OCI-M1 (cell line): ENCODE results near the gene PCF11.

Experiments used
- DNase-seq: peaks from one replicate; lab custom pipeline; 2025; lab: John Stamatoyannopoulos, UW

Gene PCF11

DNA sequence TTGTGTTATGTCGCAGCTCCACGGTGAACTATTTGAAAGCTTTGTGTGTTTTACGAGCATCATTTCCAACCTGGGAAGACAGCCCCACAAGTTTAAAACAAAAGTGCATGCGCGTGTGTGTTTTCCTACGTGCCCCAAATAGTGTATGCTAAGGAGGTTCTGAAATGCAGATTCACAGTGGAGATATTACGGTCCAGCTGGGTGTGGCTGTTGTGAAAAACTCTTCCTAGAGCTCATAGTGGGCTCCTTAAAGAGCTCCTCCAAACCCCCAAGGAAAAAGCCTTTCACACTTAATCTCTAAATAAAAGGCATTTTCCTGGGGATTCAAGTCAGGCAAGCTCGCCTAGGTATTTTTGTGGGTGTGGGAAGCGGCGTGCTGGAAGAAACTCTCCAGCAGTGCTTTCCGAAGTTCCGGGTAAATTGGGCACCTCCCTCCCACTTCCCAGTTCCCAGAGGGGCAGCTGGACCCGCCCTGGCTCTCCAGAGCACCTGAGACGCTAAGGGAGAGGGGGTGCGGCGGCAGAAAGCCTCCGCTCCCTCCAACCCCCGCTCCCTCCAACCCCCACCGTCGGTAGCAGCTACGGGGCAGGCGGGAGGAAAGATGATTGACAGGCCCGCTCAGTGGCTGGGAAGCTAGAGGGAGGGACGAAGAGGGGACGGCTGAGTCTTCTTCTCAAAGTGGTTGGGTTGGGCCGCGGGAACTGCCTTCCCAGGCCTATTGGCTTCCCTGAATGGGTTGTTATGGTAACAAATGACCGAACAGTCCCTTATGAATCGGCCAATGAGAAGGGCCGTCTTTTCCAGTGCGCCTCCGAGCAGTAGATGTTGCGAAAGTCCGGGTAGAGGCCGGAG, 561 bp upstream of the PCF11 start:
- peak; percentile 100 for DNase-seq

DNA sequence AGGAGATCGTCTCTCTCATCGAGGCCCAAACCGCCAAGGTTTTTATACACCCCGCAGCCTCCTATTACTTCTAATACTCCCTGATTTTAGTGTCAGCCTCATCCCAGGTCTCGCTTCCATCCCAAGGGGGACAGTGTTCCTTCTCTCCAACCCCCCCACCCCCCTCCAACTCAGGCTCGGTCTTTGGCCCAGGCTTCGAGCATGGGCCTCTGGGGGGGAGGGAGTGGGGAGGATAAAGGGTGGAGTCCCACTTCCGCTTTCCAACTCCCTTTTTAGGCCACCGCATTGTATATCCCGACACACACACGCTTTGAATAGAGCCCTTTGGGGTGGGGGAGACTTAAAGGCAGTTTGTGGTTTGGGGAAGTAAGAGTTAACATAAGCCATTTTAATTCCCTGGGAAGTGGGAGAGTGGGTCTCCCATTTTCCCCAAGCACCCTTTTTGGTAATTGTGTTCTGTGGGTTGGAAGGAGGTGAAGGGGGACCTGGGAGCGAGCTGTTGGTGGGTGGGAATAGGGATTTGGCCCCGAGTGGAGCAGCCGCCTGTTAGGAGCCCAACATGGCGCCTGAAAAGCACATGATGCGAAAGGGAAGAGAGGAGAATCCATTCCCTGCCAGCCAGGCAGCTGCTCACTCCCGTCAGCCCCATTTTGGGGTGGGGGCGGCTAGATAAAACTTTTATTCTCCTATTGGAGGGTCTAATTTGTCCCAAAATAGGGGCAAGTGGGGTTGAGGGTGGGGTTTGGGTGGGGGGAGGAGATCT, 844 bp downstream of the PCF11 start:
- DNase-seq: peak; percentile 99

DNA sequence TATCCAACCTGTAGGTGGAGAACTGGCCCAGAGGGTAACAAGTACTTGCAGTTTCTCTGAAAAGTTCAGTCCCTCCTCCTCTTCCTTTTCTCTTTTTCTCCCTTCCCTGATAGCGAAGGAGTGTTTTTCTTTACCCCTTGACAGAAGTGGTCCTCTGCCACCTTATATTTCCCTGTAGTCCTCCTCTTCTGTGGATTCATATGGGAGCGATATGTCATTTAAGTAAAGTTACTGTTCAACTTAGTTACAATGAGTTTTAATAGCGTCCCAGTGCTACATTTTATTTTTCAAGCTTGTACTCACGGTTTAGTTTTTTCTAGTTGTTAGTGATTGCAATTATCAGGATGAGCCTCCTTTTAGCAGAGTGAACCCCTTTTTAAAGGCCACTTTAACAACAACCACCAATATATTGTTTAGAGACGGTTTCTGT, 1.4 kb downstream of the PCF11 start:
- DNase-seq: no peak

DNA sequence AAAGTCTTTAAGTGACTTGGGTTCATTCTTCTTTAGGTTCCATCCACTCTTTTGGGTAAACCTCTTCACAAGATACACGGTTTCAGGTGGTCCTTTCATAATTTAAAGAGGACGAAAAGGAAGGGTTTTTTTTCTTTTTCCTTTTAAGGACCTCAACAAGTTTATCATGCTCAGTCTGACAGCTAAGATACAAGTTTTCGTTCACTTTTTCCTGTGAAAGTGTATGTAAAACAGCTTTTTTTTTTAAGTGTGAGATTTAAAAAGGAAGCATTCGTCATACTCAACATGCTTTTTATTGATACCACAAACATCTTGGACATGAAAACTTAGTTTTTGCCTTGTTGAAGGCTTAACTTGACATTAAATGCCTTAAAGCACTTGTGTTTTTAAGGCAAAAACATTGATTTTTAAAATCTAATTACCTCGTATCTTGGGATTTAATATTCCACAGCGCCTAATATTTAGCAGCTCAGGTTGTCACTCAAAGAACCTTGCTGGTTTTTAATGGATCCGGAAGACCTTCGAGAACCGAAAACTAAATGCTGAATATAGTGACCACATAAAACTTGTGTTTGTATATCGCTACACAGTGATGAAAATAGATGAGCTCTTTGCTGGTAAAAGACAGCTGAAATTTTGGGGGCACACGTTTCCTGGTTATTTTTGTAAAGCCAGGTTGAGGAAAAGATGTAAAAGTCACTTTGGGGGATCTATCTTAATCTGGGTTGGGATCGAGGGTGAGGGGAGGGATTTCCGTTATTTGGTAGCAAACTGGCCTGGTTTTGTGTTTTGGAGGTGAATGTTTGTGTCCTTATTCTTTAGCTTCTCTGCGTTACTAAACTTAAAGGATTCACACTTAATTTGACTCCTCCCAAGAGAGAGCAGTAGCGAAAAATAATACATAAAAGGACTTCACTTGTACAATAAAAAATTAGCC, 2.3 kb downstream of the PCF11 start:
- peak; percentile 76 for DNase-seq

DNA sequence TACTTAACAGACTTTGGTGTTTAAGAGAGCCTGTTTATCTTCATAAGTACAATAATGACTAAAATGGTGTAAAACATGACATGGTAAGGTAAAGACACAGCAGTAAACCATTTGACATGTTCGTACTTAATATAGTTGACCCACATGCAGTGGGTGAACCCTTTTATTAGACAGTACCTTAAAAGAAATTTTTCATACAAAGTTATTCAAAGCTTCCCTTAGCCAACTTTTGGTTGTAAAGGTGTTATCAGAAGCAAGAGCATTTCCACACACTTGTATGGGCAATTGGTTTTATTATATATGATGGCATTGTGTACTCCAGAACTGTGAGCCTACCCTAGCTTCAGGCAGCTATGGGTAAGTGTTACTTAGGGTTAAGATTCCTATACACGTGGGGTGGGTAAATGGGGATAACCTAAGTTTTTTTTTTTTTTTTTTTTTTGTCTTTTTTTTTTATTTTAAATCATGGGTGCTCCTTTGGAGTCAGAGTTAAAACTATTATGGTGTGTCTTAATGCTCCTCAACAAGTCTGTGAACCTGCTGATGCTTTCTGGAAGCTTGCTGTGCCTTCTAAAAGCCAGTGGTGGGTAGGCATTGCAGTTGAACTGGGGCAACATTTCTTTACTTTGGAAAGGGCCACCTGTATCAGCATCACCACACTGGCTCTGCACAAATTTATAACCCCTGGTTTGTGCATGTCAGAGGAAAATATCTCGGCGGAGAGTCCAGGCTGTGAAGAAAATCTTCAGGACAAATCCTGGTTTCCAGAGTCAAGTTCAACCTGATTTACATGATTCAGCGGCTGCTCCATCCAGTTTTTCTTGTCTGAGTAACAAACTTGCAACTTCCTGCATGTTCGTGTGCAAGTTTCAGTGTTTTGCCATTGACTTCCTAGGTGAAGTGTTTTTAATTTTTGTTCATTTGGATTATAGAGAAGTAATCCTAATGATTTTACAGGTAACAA, 3.3 kb downstream of the PCF11 start:
- peak; percentile 76 for DNase-seq

DNA sequence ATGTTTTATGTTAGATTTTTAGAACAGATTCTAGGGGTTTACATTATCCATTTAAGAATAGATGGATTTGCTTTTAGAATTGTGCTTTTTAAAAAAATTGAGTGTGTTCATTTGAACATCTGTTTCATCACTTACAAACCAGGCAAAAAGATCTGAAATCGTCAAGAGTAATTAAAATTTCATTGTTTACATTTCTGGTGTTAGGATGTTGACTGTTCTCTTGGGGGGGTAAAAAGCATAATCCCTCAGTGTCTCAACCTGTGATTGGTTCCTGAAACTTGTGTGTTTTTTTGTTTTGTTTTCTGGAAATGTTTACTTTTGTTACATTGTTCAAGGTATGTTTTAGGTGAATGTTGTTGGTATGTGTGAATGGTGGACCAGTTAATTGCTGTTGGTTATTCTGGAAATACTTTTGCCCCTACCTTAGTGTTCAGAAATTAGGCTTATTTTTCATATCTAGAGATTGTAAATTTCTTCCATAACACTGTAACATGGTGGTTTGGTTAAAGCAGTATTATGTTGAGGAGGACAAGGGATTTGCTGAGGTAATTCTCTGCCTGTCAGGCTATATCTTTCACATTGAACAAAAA, 4.8 kb downstream of the PCF11 start:
- no peak for DNase-seq

DNA sequence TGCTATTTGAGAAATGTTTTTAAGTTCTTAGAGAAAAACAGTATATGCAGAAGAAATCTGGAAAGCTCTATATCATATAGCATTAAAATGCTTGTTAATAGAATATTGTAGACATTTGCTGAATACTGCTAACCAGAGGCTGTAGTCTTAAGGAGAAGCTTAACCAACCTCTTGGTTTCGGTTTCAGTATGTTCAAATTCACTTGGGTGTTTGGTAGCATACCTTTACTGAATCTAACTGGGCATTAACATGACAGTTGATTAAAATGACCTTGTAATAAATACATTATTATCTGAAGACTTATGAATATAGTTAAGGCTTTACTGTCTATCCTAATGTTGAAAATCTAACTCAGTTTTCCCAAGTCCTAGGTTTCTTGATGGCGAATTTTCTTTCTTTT, 5.4 kb downstream of the PCF11 start:
- DNase-seq: peak; percentile 79

DNA sequence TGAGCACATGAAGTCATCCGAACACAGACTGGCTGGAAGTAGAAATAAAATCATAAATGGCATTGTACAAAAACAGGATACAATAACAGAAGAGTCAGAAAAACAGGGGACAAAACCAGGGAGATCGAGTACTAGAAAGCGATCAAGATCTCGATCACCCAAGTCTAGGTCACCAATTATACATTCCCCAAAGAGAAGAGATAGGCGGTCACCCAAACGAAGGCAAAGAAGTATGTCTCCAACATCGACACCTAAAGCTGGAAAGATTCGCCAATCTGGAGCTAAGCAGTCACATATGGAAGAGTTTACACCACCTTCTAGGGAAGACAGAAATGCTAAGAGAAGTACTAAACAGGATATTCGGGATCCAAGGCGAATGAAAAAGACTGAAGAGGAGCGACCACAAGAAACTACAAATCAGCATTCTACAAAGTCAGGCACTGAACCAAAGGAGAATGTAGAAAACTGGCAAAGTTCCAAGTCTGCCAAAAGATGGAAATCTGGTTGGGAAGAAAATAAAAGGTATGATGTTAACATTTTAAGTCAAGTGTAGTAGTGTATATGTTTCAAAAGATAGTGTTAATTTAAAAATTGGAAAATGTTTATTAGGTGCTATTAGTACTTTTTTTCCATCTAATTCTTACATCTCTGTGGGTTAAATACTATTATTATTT, 9.4 kb downstream of the PCF11 start:
- DNase-seq: no peak

DNA sequence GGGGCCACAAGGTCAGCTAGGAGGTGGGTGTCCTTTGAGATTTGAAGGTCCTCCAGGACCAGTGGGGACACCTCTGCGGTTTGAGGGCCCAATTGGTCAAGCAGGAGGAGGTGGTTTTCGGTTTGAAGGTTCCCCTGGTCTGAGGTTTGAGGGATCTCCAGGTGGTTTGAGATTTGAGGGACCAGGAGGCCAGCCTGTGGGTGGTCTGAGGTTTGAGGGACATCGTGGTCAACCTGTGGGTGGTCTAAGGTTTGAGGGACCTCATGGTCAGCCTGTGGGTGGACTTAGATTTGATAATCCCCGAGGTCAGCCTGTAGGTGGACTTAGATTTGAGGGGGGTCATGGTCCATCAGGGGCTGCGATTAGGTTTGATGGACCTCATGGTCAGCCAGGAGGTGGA, 11.8 kb downstream of the PCF11 start:
- no peak for DNase-seq

DNA sequence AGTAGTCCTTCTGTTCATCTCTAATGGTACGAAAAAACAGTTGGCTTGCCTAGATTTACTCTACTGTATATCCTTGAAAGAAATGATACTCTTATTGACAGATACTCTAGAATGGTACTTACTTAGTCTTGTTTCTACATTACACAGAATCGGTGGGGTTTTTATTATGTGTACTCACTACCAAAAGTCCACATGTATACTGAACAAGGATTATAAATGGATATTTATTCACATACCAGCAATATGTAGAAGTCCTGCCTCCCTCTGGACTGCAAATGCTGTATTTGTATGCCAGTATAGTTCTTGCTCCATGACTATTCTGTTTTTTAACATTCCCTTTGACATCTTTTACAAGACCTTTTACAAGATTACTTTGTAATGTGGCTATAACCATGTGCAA, 13.9 kb downstream of the PCF11 start:
- no peak for DNase-seq

DNA sequence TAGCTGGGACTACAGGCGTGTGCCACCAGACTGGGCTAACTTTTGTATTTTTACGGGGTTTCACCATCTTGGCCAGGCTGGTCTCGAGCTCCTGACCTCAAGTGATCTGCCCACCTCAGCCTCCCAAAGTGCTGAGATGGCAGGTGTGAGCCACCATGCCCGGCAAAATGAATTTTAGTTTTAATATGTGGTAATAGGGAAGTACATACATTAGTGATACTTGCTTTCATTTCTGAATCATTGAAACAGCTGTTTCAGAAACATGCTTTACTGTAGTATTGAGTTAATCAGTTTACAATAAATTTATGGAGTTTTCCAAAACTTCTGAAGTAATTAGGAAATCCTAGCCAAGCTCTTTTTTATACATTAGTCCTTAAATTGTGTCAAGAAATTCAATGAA, 15.6 kb downstream of the PCF11 start:
- no peak for DNase-seq

DNA sequence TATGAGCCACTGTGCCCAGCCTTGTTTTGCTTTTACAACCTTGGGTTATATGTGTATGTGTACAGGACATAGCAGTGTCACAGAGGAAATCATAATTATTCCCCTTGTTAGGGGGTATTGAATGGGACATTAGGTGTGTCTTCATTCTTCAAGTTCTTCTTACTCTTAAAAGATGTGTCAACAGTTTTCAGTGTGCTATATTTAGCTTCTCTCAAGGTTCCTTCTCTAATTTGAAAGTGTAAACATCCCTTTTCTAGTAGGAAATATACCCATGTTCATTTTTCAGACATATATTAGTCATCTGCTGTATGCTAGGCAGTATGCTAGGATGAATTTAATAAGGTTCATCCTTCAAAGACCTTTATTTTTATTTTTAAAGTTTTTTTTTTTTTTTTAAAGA, 17.1 kb downstream of the PCF11 start:
- no peak for DNase-seq

DNA sequence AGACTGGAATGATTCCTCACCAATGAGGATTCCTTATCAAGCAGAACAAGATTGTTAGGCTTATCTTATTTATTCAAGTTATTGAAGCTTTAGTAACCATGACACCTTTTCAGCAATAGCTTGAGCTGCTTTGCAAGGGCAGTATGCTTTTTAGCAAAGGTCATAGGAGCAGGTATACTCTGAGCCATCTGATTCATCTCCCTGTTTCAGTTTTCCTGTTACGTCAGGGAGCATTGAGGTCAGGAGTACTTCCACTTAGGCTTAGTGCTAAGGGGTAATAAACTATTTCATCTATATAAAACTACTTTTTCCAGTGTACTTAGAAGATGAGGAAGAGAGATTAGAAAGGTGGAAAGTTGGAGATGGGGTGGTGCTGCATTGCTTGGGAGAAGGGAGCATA, 18.9 kb downstream of the PCF11 start:
- no peak for DNase-seq

DNA sequence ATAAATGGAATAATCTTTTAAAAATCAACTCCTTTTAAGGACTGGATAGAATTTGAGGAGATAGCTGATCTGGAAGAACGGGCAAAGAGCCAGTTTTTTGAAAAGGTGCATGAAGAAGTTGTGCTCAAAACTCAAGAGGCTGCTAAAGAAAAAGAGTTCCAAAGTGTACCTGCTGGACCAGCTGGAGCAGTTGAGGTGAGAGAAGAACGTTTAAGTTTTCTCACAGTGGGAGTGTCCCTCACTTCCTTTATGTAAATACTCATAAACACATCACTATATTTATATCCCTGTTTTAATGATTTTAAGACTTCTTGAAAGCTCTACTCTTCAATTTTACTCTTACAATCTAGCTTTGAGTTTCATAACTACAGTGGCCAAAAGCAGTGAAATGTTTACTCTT, 24.9 kb downstream of the PCF11 start:
- no peak for DNase-seq

DNA sequence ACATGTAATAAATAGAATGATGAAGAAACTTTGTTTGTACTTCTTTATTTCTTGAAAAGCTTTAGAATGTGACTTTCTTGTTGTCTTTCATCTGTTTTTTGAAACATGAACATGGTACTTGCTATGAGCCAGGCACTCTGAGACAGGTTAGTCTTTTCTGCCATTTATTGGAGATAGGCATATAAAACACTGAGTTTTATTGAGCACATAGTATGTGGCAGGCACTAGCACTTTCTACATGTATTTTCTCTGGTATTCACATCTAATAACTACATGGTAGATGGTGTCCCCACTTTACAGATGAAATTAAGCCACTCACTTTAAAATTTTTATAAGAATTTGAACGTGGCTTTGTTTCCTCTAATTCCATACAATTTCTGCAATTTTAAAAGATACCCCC, 28.8 kb downstream of the PCF11 start:
- no peak for DNase-seq

DNA sequence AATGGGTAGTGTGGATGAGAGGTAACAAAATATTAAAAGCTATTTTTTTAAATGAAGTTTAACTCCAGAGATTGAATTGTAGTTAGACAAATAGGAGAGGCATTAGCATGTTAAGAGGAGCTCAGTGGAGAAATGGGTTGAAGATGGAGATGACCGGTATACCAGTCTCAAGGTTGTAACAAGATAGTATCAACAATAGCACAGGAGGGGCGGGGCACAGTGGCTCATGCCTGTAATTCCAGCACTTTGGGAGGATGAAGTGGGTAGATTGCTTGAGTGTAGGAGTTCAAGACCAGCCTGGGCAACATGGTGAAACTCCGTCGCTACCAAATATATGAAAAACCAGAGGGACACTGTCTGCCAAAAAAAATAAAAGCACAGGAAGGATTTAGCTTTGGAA, 30.5 kb downstream of the PCF11 start:
- no peak for DNase-seq

DNA sequence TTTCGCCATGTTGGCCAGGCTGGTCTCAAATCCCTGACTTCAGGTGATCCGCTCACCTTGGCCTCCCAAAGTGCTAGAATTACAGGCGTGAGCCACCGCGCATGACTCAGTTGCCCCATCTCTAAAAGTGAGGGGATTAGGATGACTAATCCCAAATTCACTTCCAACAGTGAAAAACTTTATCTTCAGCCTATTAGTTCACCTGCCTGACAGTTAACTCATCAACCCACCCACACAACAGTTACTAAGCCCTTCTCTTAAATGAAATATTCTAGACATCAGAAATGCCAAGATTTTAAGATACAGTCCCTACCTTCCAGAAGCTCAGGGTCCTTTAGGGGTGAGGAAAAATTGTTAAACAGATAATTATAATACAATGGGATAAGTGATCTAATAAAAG, 34.6 kb downstream of the PCF11 start:
- DNase-seq: no peak

DNA sequence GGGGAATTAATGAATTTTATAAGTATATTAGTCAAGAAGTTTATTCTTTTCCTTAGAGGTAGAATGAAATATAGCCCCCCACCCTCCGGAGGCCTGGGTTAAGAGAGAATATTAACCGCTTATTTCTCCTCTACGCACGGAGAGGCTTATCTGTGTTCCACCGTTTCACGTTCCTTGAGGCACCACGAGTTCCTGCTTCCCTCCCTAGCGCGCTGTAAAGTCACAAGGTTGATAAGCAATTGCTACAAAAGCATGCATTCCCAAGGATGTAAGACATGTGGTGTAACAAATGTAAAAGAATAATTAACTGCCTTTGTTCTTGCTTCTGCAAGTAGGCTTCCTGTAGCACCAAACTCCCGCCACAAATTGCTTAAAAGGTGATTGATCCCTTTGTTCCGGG, 35.1 kb downstream of the PCF11 start:
- peak; percentile 94 for DNase-seq

DNA sequence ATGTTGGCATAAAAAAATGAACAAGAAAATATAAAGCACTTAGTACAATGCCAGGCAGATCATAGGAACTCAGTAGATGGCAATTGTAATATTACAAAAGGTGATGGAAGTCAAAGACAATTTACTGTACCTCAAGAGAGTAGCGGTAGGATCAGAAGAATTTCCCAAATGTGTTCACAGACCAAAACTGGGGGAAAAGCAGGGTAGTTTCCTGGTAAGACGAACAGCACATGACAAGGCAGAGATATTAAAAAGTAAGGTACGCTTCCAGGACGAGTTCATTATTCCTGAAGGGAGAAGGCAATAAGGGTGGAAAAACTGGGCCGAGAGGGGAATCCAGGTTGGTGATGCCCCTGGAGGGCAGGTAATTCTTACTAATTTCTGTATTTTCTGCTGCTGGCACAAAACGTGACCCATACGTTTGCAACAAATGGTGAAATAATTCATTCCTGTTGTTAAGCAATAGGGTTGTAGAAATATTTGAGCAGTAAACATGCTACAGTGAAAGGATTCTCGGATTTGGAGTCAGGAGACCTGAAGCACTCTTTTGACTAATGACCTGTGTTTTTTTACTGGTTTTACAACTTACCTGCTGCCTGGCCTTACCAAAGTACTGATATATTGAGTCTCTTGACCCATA, 35.8 kb downstream of the PCF11 start:
- no peak for DNase-seq
